Measurements from ENCODE around the gene IRF2BP2.

IRF2BP2 gene

DNA sequence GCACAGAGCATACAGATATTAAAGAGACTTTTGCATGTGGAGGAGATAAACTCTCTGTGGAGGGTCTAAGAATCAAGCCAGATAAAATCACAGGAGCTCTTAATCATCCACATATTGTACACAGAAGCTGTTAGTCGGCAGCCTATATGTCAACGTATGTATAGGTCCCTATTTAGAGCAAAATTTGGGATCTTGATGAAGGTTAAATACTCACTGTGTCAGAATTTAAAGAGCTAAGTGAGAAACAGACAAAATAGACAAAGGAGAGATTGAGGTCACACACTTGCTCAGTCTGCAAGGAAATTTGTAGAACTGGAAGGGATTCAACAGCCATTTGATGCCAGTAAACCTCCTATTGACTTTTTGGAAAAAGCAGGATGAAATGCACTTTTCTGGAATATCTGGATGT lies 4.1 kb upstream of the IRF2BP2 start:
- no peak for DNase-seq (ENCODE audit: extremely low read depth in 1 of 2, low read depth in 1 of 2)

GRCh38 chr1:234613128-234613875 lies 3.3 kb upstream of the IRF2BP2 start:
- no peak for DNase-seq (ENCODE audit: extremely low read depth in 1 of 2, low read depth in 1 of 2)

- peak; percentile 25 to 58 for DNase-seq (ENCODE audit: extremely low read depth in 1 of 2, low read depth in 1 of 2)
Observed at GRCh38 chr1:234612352-234613127, 2.6 kb upstream of the IRF2BP2 start.

DNA sequence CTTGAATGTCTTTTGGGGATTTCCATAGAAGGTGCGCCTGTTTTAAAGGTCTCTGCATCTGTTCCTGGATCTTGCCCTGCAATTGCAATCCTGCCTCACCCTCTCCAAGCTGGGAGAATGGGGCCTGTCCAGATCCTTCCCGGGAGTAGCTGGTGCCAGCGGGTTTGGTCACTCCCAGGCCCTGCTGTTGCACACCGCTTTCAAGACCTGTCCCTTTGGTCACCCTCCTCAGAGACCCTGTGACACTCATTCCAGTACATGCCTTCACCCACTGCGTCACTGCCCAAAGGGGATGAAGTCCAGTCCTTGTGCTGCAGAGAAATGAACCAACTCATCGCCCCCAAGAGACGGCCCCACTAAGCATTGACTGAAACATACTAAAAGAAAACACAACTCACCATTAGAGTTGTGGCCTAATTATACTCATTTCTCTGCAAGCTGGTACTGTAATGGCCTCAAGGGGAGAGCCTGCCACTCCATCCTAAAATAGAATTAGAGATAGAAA lies 1.9 kb upstream of the IRF2BP2 start:
- DNase-seq (ENCODE audit: extremely low read depth in 1 of 2, low read depth in 1 of 2) = no peak

- no peak for DNase-seq (ENCODE audit: extremely low read depth in 1 of 2, low read depth in 1 of 2)
Observed at GRCh38 chr1:234611225-234611846, 1.4 kb upstream of the IRF2BP2 start.

DNA sequence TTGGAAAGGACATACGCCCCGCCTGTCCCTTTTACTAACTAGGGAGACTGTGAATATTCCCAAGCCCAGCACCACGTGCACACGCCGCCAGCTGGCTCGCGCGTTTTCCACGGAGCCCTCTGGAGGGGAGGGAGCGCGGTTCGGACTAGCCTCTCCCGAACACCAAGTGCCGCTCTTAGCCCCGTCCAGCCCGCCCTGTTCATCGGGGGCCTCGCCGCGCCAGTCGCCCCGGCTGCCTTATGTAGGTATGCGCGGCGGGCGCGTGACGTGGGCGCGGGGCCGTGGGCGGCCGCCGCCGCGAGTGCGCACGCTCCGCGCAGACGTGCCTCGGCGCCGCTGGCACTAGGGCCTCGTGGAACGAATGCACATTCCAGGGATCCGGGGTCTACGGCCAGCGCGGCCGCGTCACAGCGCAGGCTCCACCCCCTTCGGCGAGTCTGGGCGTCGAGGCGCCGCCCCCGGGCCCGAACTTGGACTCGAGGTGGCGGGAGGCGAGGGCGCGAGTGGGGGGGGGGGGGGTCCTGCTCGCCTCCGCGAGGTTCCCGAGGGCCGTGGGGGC lies 767 bp upstream of the IRF2BP2 start:
- peak; percentile 83 to 88 for DNase-seq (ENCODE audit: extremely low read depth in 1 of 2, low read depth in 1 of 2)

- no peak for DNase-seq (ENCODE audit: extremely low read depth in 1 of 2, low read depth in 1 of 2)
Observed at GRCh38 chr1:234609691-234610042, 311 bp downstream of the IRF2BP2 start.

- peak in 1 of 2 donors; percentile 45 for DNase-seq (ENCODE audit: extremely low read depth in 1 of 2, low read depth in 1 of 2)
Observed at GRCh38 chr1:234608911-234609690, 877 bp downstream of the IRF2BP2 start.

- peak; percentile 50 to 71 for DNase-seq (ENCODE audit: extremely low read depth in 1 of 2, low read depth in 1 of 2)
Observed at GRCh38 chr1:234608025-234608910, 1.7 kb downstream of the IRF2BP2 start.

DNA sequence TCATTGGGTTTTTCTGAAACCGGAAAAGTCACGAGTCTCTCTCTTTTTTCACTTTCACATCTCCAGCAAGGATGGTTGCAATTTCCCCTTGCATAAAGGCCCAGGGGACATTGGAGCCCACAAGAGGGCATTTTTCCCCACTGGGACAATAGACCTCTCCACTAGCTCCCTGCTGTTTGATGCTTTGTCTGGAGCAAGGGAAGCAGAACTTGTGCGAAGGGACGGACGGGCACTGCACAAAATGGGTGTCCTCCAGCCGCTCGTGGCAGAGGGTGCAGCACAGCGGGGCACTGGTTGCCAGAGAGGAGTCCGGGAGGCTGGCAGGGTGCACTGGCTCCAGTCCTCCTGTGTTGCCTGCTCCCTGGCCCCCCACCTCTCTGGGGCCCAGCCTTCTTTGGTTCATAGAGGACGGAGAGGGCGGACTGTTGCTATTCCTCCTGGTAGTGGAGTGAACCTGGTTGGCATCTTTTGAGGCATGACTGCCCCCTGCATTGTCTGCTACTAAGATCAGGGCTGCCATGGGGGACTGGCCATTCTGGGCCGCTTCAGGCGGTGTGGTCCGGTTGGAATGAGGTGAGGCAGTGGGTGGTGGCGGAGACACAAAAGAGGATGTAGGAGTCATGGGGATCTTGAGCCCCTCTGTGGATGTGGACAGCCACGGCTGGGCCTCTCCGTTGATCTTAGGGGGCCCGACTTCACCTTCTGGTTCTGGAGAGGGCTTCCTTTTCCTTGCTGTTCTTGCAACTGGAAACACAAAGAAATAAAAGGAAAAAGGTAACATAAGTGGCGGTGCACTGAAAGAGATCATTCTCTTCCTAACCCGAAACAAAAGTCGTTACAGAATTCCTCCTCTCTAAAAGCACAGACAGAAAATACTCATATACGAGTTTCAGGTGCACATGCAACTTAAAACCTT lies 2.6 kb downstream of the IRF2BP2 start:
- DNase-seq (ENCODE audit: extremely low read depth in 1 of 2, low read depth in 1 of 2) = no peak

DNA sequence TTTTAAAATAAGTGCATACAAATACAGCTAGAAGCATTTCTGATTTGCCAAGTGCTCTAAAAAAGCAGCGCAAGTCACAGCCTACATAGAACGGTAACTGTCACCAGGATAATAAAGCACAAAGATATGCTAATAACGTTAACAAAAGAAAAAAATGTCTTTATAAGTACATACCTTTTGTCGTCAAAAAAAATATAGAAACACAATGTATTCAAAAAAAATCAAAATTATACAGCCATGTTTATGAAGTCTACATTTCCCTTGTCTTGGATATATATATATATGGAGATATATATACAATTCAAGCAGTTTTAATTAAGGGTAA lies 3.2 kb downstream of the IRF2BP2 start:
- no peak for DNase-seq (ENCODE audit: extremely low read depth in 1 of 2, low read depth in 1 of 2)

DNA sequence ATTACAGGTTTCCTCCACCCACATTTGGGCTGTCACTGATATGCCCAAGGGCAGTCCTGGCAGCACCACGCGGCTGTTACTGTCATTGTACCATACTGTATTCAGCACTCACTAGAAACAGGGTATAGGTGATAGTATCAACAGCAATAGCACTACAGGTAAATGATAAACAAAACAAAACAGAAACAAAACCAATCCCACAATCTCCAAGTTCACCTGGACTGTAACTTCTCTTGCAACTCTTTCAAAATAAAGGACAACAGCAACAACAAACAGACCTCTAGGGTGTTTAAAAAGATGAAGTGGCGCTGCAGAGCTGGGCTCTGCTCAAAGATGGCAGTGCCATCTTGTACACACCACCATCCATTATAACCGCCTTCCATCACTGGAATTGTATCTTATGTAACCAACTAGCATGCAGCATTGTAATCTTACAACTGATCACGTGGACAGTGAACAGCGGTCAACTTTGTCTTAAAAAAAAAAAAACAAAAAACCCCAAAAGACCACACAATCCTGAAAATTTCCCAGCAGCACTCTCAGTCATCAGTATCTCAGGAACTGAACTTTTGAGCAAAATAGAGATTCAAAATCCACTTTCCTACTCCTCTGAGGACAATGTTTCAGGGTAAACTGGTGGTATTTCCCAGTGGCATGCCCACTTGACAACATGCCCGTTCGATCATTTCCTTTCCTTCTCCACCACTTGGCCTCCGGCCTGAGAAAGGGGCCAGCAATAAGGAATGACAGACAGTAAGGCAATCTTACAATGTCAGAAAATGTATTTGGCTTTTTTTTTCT lies 3.8 kb downstream of the IRF2BP2 start:
- no peak for DNase-seq (ENCODE audit: extremely low read depth in 1 of 2, low read depth in 1 of 2)

- no peak for DNase-seq (ENCODE audit: extremely low read depth in 1 of 2, low read depth in 1 of 2)
Observed at GRCh38 chr1:234605399-234605982, 4.5 kb downstream of the IRF2BP2 start.

DNA sequence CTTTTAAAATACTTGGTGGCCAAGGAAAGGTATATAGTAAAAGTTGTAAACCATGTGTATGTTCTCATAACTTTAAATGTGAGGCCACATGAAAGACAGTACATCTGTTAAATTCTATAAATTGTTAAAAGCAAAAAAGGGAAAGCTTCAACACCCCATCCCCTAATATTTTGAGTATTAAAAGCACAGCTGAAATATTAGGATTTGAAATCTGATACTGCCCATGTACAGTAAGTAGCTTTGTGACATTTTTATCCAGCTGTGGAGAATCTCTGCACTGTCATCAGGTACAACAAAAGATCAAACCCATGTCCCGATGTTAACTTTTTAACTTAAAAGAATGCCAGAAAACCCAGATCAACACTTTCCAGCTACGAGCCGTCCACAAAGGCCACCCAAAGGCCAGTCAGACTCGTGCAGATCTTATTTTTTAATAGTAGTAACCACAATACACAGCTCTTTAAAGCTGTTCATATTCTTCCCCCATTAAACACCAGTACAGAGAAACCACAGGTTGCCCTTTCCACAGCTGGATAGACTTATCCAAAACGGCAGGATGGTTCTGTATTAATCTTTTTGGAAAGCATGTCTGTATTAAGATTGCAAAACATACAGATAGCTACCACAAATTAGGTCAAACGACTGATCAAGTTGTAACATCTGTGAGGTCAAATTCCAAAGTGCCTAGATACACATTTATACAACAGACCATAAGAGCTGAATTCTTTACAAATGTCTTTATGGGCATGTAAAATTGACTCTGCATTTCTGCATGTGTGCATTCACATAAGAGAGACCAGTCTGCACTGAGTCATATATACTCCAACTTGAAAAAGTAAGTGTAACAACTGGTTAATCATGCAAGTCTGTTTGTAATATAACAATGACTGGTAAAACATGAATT lies 5.2 kb downstream of the IRF2BP2 start:
- no peak for DNase-seq (ENCODE audit: extremely low read depth in 1 of 2, low read depth in 1 of 2)

DNA sequence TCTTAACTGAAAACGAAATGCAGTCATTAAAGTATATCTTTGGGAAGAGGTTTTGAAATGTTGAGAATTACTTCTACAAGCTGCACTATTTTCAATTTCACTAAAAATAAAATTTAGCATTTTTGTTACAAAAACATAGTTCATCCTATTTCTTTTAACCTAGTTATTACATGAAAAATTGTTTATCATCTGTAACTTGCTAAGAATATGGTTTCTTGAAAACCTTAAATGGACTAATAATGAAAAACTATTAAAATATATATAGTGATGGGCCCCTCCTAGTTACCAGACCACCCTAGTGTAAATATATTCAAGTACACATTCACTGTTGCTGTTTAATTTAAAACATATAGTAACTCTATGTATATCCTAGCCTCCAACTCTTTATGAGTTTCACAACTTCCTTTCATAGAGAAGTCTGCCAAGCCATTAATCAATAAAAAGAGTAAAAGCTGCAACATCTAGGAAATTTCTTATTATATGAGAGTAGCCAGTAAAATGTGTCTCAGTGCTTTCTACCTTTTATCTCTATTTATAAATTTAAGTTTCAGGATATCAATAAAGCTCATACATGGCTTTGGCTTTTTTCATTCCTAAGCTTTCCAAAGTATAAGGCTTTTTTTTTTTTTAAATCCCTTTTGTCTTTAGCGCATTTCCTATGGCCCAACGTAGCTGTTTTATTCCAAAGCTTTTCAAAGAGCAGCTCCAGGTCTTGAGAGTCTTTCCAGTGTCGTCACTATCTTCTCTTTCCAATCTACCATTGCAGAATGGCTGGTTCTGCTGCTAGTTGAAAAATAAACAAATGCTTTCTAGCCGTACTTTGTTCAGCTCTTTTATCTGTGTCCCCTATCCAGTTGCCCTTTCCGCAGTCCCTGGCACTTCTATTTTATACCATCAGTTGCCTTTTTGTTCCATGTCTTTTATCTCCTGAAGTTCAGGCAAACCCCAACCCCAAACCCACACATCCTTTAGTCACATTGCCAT lies 6.5 kb downstream of the IRF2BP2 start:
- DNase-seq (ENCODE audit: extremely low read depth in 1 of 2, low read depth in 1 of 2) = no peak

All from stimulated activated CD8-positive, alpha-beta memory T cell treated with anti-CD3 and anti-CD28 coated beads, Interleukin-7, amount 100 ng/mL, for 48 hours (primary cell).